Mononuclear cell (primary cell): ENCODE results near the gene CMSS1. TPM values are rescaled to one million over a fixed set of nuclear protein-coding genes. Genes with fewer than 3 reads are reported as not detected.

Source experiments
- H3K27me3 ChIP-seq: 2 replicates; pipeline ENCODE4 v1.6.0; 2011; ENCODE audit warnings: low read length, control low read depth; ENCODE audit not compliant: insufficient read depth
- H3K4me1 ChIP-seq: 2 replicates; pipeline ENCODE4 v1.5.1; 2011; ENCODE audit warnings: mild to moderate bottlenecking, low read length, control low read depth; ENCODE audit not compliant: insufficient read depth
- H3K4me3 ChIP-seq: 2 replicates; pipeline ENCODE4 v1.5.1; 2011; ENCODE audit warnings: mild to moderate bottlenecking, low read length, moderate library complexity
- H3K9me3 ChIP-seq: 2 replicates; pipeline ENCODE4 v1.5.1; 2011; ENCODE audit warnings: low read depth, mild to moderate bottlenecking, control low read depth, low read length
- total RNA-seq: library from RNA; depleted of rRNA; stranded (reverse); fragments of >200 nt; gene quantifications from one replicate; pipeline ENCODE4 v1.2.3, GENCODE V29; 2012

CMSS1 gene
- total RNA-seq, 1 donor: 4.6 TPM

GRCh38 chr3:99910752-99911290, 93.2 kb downstream of the CMSS1 start:
- Histone ChIP-seq H3K4me1 (no peaks in the 10 kb centered on the region), H3K4me3 (no peak overlapping the region), H3K27me3 (no peaks in the 10 kb centered on the region), H3K9me3 (no peaks in the 10 kb centered on the region)

- Histone ChIP-seq H3K27me3 (no peaks in the 10 kb centered on the region), H3K4me1 (no peaks in the 10 kb centered on the region), H3K9me3 (no peaks in the 10 kb centered on the region), H3K4me3 (no peak overlapping the region)
Measured at GRCh38 chr3:99911433-99911832, 93.8 kb downstream of the CMSS1 start.

GRCh38 chr3:99915906-99916432, 98.3 kb downstream of the CMSS1 start:
- Histone ChIP-seq H3K4me3 (no peak overlapping the region), H3K9me3 (no peaks in the 10 kb centered on the region), H3K27me3 (no peaks in the 10 kb centered on the region), H3K4me1 (peaks cover 6% of the 10 kb centered on the region)

GRCh38 chr3:99918715-99919114, 101.1 kb downstream of the CMSS1 start:
- Histone ChIP-seq H3K4me1 (peaks cover 10% of the 10 kb centered on the region), H3K9me3 (no peaks in the 10 kb centered on the region), H3K27me3 (no peaks in the 10 kb centered on the region), H3K4me3 (no peak overlapping the region)

GRCh38 chr3:99919694-99920093, 102.0 kb downstream of the CMSS1 start:
- Histone ChIP-seq H3K4me3 (no peak overlapping the region), H3K4me1 (peaks cover 10% of the 10 kb centered on the region), H3K27me3 (no peaks in the 10 kb centered on the region), H3K9me3 (no peaks in the 10 kb centered on the region)

- H3K4me3 ChIP-seq: no peak overlapping the region
- H3K27me3 ChIP-seq: no peaks in the 10 kb centered on the region
- peaks cover 10% of the 10 kb centered on the region for H3K4me1 ChIP-seq
- no peaks in the 10 kb centered on the region for H3K9me3 ChIP-seq
Measured at GRCh38 chr3:99920481-99921376, 103.1 kb downstream of the CMSS1 start.

GRCh38 chr3:99921377-99921695, 103.7 kb downstream of the CMSS1 start:
- Histone ChIP-seq H3K4me1 (peaks cover 10% of the 10 kb centered on the region), H3K9me3 (no peaks in the 10 kb centered on the region), H3K4me3 (no peak overlapping the region), H3K27me3 (no peaks in the 10 kb centered on the region)

- Histone ChIP-seq H3K27me3 (no peaks in the 10 kb centered on the region), H3K4me1 (peaks cover 10% of the 10 kb centered on the region), H3K4me3 (no peak overlapping the region), H3K9me3 (no peaks in the 10 kb centered on the region)
Measured at GRCh38 chr3:99921986-99922385, 104.3 kb downstream of the CMSS1 start.

- Histone ChIP-seq H3K4me1 (peaks cover 10% of the 10 kb centered on the region), H3K4me3 (no peak overlapping the region), H3K9me3 (no peaks in the 10 kb centered on the region), H3K27me3 (no peaks in the 10 kb centered on the region)
Measured at GRCh38 chr3:99923873-99924272, 106.2 kb downstream of the CMSS1 start.

- Histone ChIP-seq H3K4me1 (peaks cover 7% of the 10 kb centered on the region), H3K4me3 (no peak overlapping the region), H3K27me3 (no peaks in the 10 kb centered on the region), H3K9me3 (no peaks in the 10 kb centered on the region)
Measured at GRCh38 chr3:99925584-99926230, 108.0 kb downstream of the CMSS1 start.

- no peaks in the 10 kb centered on the region for H3K9me3 ChIP-seq
- H3K4me3 ChIP-seq: no peak overlapping the region
- H3K4me1 ChIP-seq: no peaks in the 10 kb centered on the region
- H3K27me3 ChIP-seq: no peaks in the 10 kb centered on the region
Measured at GRCh38 chr3:99927671-99928457, 110.2 kb downstream of the CMSS1 start.

- Histone ChIP-seq H3K4me1 (no peaks in the 10 kb centered on the region), H3K27me3 (no peaks in the 10 kb centered on the region), H3K9me3 (no peaks in the 10 kb centered on the region), H3K4me3 (no peak overlapping the region)
Measured at GRCh38 chr3:99928771-99929744, 111.4 kb downstream of the CMSS1 start.

- no peaks in the 10 kb centered on the region for H3K27me3 ChIP-seq
- H3K4me1 ChIP-seq: no peaks in the 10 kb centered on the region
- H3K9me3 ChIP-seq: no peaks in the 10 kb centered on the region
- no peak overlapping the region for H3K4me3 ChIP-seq
Measured at GRCh38 chr3:99929745-99930139, 112.1 kb downstream of the CMSS1 start.

GRCh38 chr3:99931059-99931458, 113.4 kb downstream of the CMSS1 start:
- no peaks in the 10 kb centered on the region for H3K9me3 ChIP-seq
- no peaks in the 10 kb centered on the region for H3K27me3 ChIP-seq
- no peaks in the 10 kb centered on the region for H3K4me1 ChIP-seq
- H3K4me3 ChIP-seq: no peak overlapping the region
